ENCODE data around the gene KIAA1671. TPM values are rescaled to one million over a fixed set of nuclear protein-coding genes. Genes with fewer than 3 reads are reported as not detected.

The KIAA1671 gene
- total and polyA plus RNA-seq, 2 donors (not counting 1 experiment from before 2014, with no cell fraction given) = 0.01 to 0.02 TPM

GRCh38 chr22:25054943-25055511 lies 102.5 kb downstream of the KIAA1671 start:
- H3K4me1 ChIP-seq (ENCODE audit: control insufficient read depth in 2 of 2, insufficient read depth in 2 of 2, low read length in 2 of 2) = no peaks in the 10 kb centered on the region
- 71% methylated on average over 7 of the region's 9 CpGs for WGBS (ENCODE audit: insufficient coverage)
- intact Hi-C loops (cut with micrococcal nuclease) = no loop called here
- H3K9ac ChIP-seq (ENCODE audit: low read length) = no peak overlapping the region
- H3K27ac ChIP-seq (ENCODE audit: low read length in 2 of 2) = no peak overlapping the region
- no peak overlapping the region for H2AFZ ChIP-seq (ENCODE audit: insufficient read depth, low read depth, low read length, poor library complexity, severe bottlenecking)
- DNase-seq = no peak
- CTCF ChIA-PET = no interaction called here
- POLR2A ChIA-PET = no interaction called here
- H3K27me3 ChIP-seq (replicated peaks in 1 of 4; ENCODE audit: control extremely low read depth in 1 of 4, control insufficient read depth in 3 of 4, insufficient read depth in 4 of 4, low read length in 3 of 4) = peaks cover 0 to 4% (median 0%) of the 10 kb centered on the region in 4 experiments
- H3K4me3 Mint-ChIP-seq = no peak overlapping the region
- H3K36me3 ChIP-seq (replicated peaks in 1 of 2; ENCODE audit: control extremely low read depth in 1 of 2, control insufficient read depth in 1 of 2, extremely low read depth in 1 of 2, insufficient read depth in 2 of 2, low read length in 1 of 2) = no peaks in the 10 kb centered on the region
- peaks cover 0 to 14% (median 3%) of the 10 kb centered on the region in 3 donors for H3K9me3 ChIP-seq (ENCODE audit: control extremely low read depth in 1 of 3, control insufficient read depth in 2 of 3, insufficient read depth in 1 of 3, low read length in 2 of 3)
- H3K9me3 Mint-ChIP-seq (ENCODE audit: insufficient read depth) = peaks cover 10% of the 10 kb centered on the region
- TF ChIP-seq EZH2 (IDR thresholded peaks at IDR 0.05; ENCODE audit: borderline replicate concordance, insufficient read depth, low read depth, low read length, poor library complexity, severe bottlenecking) = no peak
- no peak for TF ChIP-seq CTCF (IDR thresholded peaks at IDR 0.05)
- no peak for ATAC-seq (ENCODE audit: low read depth)
- H3K4me3 ChIP-seq (ENCODE audit: control extremely low read depth in 1 of 5, extremely low read depth in 1 of 5, insufficient read depth in 1 of 5, low read depth in 2 of 5, low read length in 4 of 5) = no peak overlapping the region
- no peaks in the 10 kb centered on the region for H3K79me2 ChIP-seq (ENCODE audit: control insufficient read depth, insufficient read depth, low read length)
- H3K27ac Mint-ChIP-seq = no peak overlapping the region
- H4K20me1 ChIP-seq (ENCODE audit: control insufficient read depth, insufficient read depth, low read length, poor library complexity, severe bottlenecking) = no peaks in the 10 kb centered on the region
- H3K27me3 Mint-ChIP-seq = peaks cover 24% of the 10 kb centered on the region
- no peaks in the 10 kb centered on the region for H3K4me1 Mint-ChIP-seq
- H3K4me2 ChIP-seq (replicated peaks; ENCODE audit: low read depth, low read length, poor library complexity, severe bottlenecking) = no peak overlapping the region

GRCh38 chr22:25057013-25057881 lies 104.7 kb downstream of the KIAA1671 start:
- TF ChIP-seq EZH2 (IDR thresholded peaks at IDR 0.05; ENCODE audit: borderline replicate concordance, insufficient read depth, low read depth, low read length, poor library complexity, severe bottlenecking) (no peak), CTCF (IDR thresholded peaks at IDR 0.05) (peak; percentile 52)
- Histone ChIP-seq H2AFZ (ENCODE audit: insufficient read depth, low read depth, low read length, poor library complexity, severe bottlenecking) (no peak overlapping the region), H3K4me3 (ENCODE audit: control extremely low read depth in 1 of 5, extremely low read depth in 1 of 5, insufficient read depth in 1 of 5, low read depth in 2 of 5, low read length in 4 of 5) (no peak overlapping the region), H3K36me3 (replicated peaks in 1 of 2; ENCODE audit: control extremely low read depth in 1 of 2, control insufficient read depth in 1 of 2, extremely low read depth in 1 of 2, insufficient read depth in 2 of 2, low read length in 1 of 2) (no peaks in the 10 kb centered on the region), H4K20me1 (ENCODE audit: control insufficient read depth, insufficient read depth, low read length, poor library complexity, severe bottlenecking) (no peaks in the 10 kb centered on the region), H3K4me2 (replicated peaks; ENCODE audit: low read depth, low read length, poor library complexity, severe bottlenecking) (no peak overlapping the region), H3K9ac (ENCODE audit: low read length) (no peak overlapping the region), H3K79me2 (ENCODE audit: control insufficient read depth, insufficient read depth, low read length) (no peaks in the 10 kb centered on the region), H3K27ac (ENCODE audit: low read length in 2 of 2) (no peak overlapping the region), H3K27me3 (replicated peaks in 1 of 4; ENCODE audit: control extremely low read depth in 1 of 4, control insufficient read depth in 3 of 4, insufficient read depth in 4 of 4, low read length in 3 of 4) (peaks cover 0 to 6% (median 0%) of the 10 kb centered on the region in 4 experiments), H3K9me3 (ENCODE audit: control extremely low read depth in 1 of 3, control insufficient read depth in 2 of 3, insufficient read depth in 1 of 3, low read length in 2 of 3) (no peaks in the 10 kb centered on the region), H3K4me1 (ENCODE audit: control insufficient read depth in 2 of 2, insufficient read depth in 2 of 2, low read length in 2 of 2) (peaks cover 0 to 4% of the 10 kb centered on the region in 2 donors)
- H3K4me1 Mint-ChIP-seq = peaks cover 1% of the 10 kb centered on the region
- POLR2A ChIA-PET = no interaction called here
- ATAC-seq (ENCODE audit: low read depth) (peak; percentile 28), DNase-seq (peak; percentile 29)
- H3K9me3 Mint-ChIP-seq (ENCODE audit: insufficient read depth) = no peaks in the 10 kb centered on the region
- H3K4me3 Mint-ChIP-seq = no peak overlapping the region
- peaks cover 26% of the 10 kb centered on the region for H3K27me3 Mint-ChIP-seq
- CTCF ChIA-PET = interaction anchor here (0.7 kb wide), 2 partner anchors 118 to 1398 kb away, joined by 3 to 6 read pairs; no protein-coding TSS in a partner anchor
- intact Hi-C loops (cut with micrococcal nuclease) = no loop called here
- no peak overlapping the region for H3K27ac Mint-ChIP-seq
- 27% methylated on average over 19 of the region's 23 CpGs for WGBS (ENCODE audit: insufficient coverage)
